NCI-H2196 (cell line): Measurements from ENCODE around the gene TLX2.
"Not testable (repeated sequence)": the region's sequence is repeated elsewhere in the genome, so short reads cannot be mapped to it uniquely, and the experiment has no call there.

Experiments
- DNase-seq: peaks from one replicate; lab custom pipeline; 2025; ENCODE audit not compliant: unreplicated experiment; lab: John Stamatoyannopoulos, UW

The TLX2 gene

DNA sequence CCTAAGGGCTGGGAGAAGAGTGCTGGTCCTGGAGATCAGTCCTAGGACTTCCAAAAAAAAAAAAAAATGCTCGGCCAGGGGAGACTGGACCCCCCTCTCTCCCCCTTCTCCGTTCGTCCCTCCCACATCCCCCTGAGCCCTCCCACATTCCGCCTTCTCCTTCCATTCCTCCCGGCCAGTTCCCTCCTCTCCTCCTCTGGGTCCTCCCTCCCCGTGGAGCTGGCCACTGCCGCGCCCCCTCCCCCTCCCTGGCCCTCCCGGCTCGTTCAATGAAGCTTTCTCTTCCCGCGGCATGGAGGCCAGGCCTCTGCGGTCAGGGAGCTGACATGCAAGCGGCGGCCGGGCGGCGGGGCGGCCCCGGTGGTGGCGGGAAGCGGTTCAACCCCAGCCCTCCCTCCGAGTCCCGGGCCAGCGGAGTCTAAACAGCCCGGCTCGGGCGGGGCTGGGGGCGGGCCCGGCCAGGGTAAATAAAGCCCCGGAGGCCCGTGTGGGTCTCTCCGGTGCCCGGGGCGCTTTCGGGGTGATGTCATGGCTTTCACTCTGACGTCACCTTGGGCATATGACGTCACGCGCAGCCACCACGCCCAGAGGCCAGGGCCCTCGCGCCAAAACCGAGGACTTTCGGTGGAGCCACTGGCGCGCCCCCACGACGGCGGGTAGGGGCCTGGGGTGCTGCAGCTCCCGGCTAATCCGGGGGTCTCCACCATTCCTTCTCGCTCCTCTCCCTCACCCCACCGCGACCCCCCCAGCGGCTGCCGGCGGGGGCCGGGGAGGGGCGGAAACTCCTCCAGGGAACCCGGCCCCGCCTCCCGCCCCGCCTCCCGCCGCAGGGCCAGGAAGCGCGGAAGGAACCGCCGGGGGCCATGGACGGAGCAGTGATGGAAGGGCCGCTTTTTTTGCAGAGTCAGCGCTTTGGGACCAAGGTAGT is 39.9 kb downstream of the TLX2 start, which contains the start of the genes DOK1 and LOXL3:
Gene DOK1 (plus strand): TSS at position 829 of the 928 bp plus-strand sequence. CDS start 35 bp downstream, at position 864.
Gene LOXL3 (minus strand): TSS at position 51 of the 928 bp plus-strand sequence. CDS start 1,308 bp downstream, outside the sequence.
- peak; percentile 52 for DNase-seq

DNA sequence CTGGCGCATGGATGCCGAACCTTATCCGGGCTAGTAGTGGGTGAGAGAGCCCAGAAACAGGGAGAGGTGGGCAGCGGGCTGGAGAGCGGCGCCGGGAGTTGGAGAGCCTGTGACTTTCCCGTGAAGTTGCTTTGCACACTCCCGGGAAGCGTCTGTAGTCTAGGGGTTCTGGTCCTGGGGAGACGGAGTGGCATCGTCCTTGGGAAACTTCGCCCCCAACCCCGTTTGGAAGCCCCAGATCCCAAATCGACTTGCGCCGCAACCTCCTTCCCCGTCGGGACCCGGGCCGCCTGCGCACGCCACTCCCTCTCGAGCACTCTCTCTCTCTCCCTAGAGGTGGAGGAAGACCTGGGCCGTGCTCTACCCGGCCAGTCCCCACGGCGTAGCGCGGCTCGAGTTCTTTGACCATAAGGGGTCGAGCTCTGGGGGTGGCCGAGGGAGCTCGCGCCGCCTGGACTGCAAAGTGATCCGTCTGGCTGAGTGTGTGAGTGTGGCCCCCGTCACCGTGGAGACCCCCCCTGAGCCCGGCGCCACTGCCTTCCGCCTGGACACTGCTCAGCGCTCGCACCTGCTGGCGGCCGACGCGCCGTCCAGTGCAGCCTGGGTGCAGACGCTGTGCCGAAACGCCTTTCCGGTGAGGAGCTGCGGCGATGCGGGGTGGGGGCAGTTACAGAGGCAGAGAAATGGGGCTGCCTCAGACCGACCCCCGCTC is 40.7 kb downstream of the TLX2 start:
- DNase-seq, result no peak

DNA sequence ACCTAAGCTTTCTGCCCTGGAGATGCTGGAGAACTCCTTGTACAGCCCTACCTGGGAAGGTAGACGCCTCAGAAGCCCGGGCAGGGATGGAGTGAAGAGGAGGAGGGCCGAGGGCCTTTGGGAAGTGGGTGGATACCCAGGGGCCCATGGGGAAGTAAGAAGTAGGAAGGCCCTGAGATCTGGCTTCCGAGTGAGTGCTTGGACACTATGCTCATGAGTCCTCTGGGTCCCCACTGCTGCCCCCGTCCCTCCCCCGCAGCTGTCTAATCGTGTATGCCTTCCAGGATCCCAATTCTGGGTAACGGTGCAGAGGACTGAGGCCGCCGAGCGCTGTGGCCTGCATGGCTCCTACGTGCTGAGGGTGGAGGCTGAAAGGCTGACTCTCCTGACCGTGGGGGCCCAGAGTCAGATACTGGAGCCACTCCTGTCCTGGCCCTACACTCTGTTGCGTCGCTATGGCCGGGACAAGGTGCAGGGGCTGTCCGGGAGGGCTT is 41.4 kb downstream of the TLX2 start:
- DNase-seq, result no peak

DNA sequence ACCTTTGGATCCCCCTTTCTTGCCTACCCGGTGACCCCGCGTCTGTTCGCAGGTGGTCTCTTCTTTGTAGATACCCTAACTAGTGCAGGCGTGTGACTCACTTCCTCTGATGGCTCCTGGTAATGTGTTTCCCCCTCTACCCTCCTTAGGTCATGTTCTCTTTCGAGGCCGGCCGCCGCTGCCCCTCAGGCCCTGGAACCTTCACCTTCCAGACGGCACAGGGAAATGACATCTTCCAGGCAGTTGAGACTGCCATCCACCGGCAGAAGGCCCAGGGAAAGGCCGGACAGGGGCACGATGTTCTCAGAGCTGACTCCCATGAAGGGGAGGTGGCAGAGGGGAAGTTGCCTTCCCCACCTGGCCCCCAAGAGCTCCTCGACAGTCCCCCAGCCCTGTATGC is 41.9 kb downstream of the TLX2 start:
- DNase-seq, result no peak

DNA sequence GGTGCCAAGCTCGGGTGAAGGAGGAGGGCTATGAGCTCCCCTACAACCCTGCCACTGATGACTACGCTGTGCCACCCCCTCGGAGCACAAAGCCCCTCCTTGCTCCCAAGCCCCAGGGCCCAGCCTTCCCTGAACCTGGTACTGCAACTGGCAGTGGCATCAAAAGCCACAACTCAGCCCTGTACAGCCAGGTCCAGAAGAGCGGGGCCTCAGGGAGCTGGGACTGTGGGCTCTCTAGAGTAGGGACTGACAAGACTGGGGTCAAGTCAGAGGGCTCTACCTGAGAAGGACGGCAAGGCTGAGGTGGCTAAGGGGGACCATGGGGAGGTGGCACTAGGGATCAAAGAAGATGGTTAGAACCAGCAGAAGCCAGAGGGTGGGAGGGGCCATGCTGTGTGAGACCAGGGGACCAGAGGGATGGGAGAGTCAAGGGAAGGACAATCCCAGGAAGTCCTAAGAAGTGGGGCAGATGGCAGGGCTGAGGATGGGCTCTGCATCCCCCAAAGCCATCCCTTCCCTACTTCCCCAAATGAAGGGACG is 42.7 kb downstream of the TLX2 start:
- no peak for DNase-seq

DNA sequence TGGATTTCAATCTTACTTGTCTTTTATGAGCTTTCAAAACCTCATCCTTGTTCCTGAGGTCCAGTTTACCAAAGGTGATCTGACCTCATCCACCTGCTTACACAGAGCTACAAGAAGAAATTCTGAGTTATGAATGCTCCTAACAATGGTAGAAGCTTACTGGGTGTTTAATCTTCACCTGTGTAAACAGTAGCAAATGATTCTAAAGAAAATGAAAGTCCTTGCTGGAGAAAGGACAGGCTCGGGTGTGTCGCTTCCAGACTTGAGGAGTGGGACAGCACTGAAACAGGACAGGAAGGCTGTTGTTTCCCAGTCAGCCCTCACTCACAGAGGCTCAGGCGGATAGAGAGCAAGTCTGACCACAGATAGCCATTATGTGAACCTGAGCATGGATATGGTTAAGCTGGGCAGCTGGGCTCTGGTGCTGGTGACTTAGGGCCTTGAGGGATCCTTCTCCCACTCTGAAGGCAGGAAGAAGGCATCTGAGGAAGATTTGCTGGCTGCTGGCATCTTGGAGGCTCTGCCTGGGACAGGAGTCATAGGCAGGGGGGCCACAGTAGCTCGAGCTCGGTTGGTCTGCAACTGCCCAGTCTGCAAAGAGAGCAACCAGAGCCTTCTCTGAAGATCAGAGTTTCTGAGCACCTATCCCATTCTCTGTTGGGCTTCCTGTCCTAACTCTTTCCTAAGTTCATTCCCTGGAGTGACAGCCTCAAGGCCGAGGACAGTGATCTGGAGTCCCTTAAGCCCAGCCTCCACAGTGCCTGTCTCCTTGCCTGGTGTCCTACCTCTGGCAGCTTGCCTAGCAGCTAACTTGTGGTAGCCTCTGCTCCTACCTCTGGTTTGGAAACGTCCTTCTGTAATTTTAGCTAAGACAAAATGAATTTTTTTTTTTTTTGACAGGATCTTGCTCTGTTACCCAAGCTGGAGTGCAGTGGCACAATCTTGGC is 44.3 kb downstream of the TLX2 start:
- DNase-seq, result peak; percentile 3

DNA sequence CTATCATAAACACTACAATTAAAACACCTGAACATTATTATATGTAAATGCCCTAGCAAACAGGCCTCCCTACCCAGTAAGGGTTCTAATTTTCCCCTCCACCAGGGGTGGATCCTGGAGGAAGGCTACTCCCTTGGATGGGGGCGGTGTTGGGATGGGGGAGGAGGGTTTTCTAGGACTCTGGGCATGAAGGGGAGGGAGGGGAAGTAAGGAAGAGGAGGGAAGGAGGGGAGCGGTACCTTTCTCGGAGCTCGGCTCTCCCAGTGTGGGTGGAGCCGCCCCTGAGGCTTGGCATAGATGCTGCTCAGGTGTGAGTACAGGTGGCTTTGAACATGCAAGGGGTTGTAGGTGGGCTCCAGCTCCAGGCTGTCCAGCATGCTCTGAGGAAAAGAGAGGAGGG is 45.7 kb downstream of the TLX2 start:
- DNase-seq, result no peak

DNA sequence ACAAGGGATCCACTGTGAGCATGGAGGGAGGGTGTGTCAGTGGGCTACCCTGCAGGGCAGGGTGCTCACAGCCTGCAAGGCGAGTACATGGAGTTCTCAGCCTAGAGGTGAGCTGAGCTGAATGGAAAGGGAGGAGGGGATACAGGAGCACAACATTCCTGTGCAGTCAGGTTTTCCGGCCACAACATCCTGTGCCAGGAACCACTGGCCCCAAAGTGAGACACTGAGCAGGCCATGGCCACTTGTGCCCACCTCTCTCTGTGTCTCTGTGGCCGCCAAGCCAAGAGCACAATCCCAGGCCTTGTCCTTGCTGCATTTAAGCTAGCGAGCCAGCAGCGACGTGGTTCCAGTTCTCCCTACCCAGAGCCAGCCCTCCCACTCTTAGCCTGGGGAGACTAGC is 46.3 kb downstream of the TLX2 start:
- DNase-seq, result no peak

DNA sequence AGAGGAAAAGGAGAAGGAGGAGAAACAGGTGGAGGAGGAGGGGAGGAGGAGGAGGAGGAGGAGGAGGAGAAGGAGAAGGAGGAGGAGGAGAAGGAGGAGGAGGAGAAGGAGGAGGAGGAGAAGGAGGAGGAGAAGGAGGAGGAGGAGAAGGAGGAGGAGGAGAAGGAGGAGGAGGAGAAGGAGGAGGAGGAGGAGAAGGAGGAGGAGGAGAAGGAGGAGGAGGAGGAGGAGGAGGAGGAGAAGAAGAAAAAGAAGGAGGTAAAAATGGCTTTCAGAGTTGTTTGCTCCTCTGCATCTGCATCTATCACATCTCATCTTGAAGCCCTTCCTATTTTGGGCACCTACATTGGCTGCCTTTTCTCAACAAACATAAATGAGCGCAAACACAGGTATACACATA is 46.8 kb downstream of the TLX2 start:
- DNase-seq, result not testable (repeated sequence)

DNA sequence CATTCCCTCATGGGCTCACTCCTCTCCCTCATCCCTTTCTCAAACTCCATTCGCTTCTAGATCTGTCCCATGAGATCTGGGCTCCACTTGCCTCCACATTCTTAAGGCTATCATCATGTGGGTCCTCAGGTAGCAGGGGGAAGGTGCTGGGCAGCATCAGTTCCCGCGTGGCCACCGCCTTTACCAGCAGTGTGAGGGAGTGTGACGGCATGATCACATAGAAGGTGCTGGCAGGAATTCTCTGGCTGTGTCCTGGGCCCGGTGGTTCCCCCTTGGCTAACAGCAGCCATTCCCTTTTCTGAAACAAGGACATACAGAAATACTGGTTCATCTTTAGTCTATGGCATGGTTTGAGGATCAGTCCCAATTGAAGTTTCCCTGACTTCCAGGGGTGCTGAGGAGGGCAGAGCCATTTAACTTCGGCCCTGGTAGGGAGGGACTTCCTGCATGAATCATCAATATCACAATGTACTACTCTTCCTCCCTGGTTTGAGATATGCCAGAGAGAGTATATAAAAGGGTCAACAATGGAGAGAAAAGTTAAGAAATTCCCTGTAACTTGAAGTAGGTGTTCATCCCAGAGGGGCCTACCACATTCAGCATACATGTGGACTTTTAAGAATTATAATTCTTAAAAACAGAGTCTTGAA is 48.0 kb downstream of the TLX2 start:
- DNase-seq, result no peak

DNA sequence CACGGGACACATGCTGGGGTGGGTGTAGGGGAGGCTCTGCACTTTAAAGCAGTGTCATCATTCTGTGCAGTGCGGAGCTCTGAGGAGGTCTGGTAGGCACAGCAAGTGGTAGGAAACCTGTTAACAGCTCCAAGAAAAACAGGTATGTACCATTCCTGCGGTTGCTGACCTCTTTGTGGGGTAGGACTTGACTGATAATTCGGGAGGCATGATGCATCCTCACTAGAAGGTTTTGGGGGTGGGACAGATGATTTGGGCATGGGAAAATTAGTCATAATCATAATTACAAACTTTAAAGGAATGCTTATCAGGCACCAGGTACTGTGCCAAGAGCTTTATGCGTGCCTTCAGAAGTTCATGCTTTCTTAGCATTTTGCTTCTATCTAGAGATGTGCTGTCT is 50.0 kb downstream of the TLX2 start:
- no peak for DNase-seq

DNA sequence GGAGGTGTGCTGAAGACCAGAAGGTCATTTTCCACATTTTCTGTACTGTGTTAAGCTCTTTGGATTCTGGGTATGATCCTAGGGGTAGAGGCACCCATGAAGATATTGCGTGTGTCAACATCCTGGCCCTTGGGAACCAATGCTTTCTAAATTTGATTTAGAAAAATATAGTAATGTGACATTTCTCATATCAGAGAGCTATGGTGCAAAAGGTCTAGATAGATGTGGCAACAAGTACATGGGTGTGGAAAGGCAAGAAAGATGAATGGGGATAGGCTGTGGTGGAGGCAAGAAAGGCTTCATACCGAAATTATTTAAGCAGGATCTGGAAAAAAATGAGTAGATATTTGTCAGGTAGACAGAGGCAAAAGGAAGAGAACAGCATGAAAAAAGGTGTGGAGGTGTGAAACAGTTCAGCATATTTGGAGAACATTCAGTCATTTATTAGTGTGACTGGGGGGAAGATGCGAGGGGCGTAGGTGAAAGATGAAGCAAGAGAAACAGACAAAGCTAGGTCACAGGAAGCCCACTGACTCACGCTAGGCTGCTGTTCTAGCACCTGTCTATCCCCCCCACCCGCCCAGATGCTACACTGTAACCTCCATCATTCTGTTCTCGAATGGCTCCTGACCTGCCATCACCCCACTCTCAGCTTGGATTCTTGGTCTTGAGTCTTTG is 52.0 kb downstream of the TLX2 start:
- DNase-seq, result no peak

DNA sequence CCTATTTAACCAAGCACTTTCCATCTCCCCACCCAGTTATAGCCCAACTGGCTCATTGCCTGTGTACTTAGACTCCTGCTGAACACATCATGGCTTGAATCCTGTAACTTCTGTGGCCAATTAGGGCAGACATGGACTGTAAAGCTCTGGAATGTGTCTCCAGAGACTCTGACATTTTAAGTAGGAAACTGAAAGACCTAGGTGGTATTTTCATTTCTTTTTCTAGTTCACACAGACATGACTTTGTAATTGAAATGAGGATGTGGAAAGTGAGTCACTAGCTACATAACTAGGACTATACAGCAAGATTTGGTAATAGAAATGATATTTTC is 52.5 kb downstream of the TLX2 start:
- no peak for DNase-seq
